SK-N-SH (cell line): ENCODE results near the gene SKI.
A peak's percentile ranks its signal among the peaks of the same experiment; 100 is the strongest.

Source experiments
- GABPA ChIP-seq: IDR thresholded peaks from 2 replicates; pipeline ENCODE4 v1.4.0; 2012; ENCODE audit warnings: low read depth, mild to moderate bottlenecking
- RAD21 ChIP-seq: IDR thresholded peaks from 2 replicates; pipeline ENCODE4 v1.6.1; 2012; ENCODE audit warnings: mild to moderate bottlenecking, low read length
- RCOR1 ChIP-seq: fragments of 150-350 bp; IDR thresholded peaks from 2 replicates; pipeline ENCODE4 v1.6.1; 2017; ENCODE audit warnings: antibody characterized with exemption, low read length
- SMC3 ChIP-seq: IDR thresholded peaks from 2 replicates; pipeline ENCODE4 v1.6.1; 2012; ENCODE audit warnings: low read depth, low read length, improper control_type of control experiment
- TF ChIP-seq, protein P1 (sequence below): fragments of 200-600 bp; sonication (generic); IDR thresholded peaks from 2 replicates; pipeline ENCODE4 v1.6.1; 2017; ENCODE audit warnings: antibody characterized with exemption, mild to moderate bottlenecking, moderate library complexity

DNA sequence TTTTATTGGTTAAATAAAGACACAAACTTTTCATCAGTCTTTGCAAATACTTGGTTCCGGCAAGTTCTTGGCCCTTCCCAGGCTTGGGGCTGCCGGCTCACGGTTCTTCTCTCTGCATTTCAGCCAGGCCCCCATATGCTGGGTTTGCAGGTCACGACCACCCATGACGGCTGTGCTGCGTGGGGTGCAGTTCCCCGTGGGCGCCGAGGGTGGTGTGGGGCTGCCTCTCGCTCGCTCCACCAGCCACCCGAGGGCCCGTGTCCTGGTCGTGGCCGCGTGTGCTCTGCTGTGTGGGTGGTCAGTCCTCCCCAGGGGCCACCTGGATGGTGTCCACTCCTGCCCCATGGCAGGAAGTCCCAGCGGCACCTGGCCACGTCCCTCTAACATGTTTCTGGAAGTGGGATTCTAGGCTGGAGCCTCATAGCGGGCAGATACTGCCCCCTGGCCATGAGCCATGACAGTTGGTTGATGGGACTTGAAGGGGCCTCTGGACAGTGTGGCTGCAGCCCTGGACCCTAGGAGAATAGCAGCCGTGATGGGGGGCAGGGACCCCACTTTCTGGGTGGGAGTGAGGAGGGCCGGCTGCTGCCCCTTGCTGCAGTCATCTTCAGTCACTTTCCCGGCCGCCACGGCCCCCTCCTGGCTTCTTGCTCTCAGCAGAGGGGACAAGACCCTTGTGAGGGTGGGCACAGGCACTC is 46.3 kb downstream of the SKI start:
- no peak for TF ChIP-seq RCOR1
- TF ChIP-seq, protein P1, sequence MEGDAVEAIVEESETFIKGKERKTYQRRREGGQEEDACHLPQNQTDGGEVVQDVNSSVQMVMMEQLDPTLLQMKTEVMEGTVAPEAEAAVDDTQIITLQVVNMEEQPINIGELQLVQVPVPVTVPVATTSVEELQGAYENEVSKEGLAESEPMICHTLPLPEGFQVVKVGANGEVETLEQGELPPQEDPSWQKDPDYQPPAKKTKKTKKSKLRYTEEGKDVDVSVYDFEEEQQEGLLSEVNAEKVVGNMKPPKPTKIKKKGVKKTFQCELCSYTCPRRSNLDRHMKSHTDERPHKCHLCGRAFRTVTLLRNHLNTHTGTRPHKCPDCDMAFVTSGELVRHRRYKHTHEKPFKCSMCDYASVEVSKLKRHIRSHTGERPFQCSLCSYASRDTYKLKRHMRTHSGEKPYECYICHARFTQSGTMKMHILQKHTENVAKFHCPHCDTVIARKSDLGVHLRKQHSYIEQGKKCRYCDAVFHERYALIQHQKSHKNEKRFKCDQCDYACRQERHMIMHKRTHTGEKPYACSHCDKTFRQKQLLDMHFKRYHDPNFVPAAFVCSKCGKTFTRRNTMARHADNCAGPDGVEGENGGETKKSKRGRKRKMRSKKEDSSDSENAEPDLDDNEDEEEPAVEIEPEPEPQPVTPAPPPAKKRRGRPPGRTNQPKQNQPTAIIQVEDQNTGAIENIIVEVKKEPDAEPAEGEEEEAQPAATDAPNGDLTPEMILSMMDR = no peak
- TF ChIP-seq SMC3 = no peak
- TF ChIP-seq RAD21 = 0 out of 2 replicates have a peak, but pooled peaks have one; percentile 5
- TF ChIP-seq GABPA = no peak
